ENCODE measurements around the gene UPK3BL2.
"Not testable (repeated sequence)": the region's sequence is repeated elsewhere in the genome, so short reads cannot be mapped to it uniquely, and the experiment has no call there.

GRCh38 chr7:102505298-102506185 lies 38.0 kb downstream of the UPK3BL2 start:
- not testable (repeated sequence) for TF ChIP-seq EP300, POLR2A (IDR thresholded peaks at IDR 0.05)
- TF ChIP-seq, protein P1, sequence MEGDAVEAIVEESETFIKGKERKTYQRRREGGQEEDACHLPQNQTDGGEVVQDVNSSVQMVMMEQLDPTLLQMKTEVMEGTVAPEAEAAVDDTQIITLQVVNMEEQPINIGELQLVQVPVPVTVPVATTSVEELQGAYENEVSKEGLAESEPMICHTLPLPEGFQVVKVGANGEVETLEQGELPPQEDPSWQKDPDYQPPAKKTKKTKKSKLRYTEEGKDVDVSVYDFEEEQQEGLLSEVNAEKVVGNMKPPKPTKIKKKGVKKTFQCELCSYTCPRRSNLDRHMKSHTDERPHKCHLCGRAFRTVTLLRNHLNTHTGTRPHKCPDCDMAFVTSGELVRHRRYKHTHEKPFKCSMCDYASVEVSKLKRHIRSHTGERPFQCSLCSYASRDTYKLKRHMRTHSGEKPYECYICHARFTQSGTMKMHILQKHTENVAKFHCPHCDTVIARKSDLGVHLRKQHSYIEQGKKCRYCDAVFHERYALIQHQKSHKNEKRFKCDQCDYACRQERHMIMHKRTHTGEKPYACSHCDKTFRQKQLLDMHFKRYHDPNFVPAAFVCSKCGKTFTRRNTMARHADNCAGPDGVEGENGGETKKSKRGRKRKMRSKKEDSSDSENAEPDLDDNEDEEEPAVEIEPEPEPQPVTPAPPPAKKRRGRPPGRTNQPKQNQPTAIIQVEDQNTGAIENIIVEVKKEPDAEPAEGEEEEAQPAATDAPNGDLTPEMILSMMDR (IDR thresholded peaks at IDR 0.05): not testable (repeated sequence)
